A673 (cell line): Measurements from ENCODE around the gene ESR2. TPM values are rescaled to one million over a fixed set of nuclear protein-coding genes. Genes with fewer than 3 reads are reported as not detected.

ENCODE experiments used
- BruUV-seq: library from RNA; stranded (reverse); fragments of 400-500 nt; replicated peaks from 2 replicates; lab custom pipeline; 2021; lab: Mats Ljungman, UMichigan
- CTCF ChIA-PET: fragments of 300-600 bp; sonication (Branson Sonifier 250); formaldehyde crosslinking; loops from one replicate; lab custom pipeline; 2022; ENCODE audit warnings: antibody characterized with exemption; lab: Charles Lee
- POLR2A ChIA-PET: fragments of 300-600 bp; sonication (Branson Sonifier 250); formaldehyde crosslinking; loops from one replicate; lab custom pipeline; 2022; ENCODE audit warnings: antibody characterized with exemption; ENCODE audit not compliant: low non-redundant PET; lab: Charles Lee
- DNase-seq: peaks from one replicate; pipeline ENCODE4 v3.0.0-alpha.2; 2015; ENCODE audit warnings: low spot score
- H3K27ac ChIP-seq: fragments of 200-600 bp; sonication (generic); 2 replicates; pipeline ENCODE4 v1.5.1; 2016; ENCODE audit warnings: mixed run types, low read depth, mild to moderate bottlenecking, mixed read lengths, antibody characterized with exemption, low read length; ENCODE audit not compliant: poor library complexity, severe bottlenecking
- H3K27me3 ChIP-seq: fragments of 200-600 bp; sonication (generic); replicated peaks from 2 replicates; pipeline ENCODE4 v1.6.1; 2017; ENCODE audit warnings: mixed run types, low read depth, mild to moderate bottlenecking, mixed read lengths, antibody characterized with exemption, low read length; ENCODE audit not compliant: insufficient read depth, poor library complexity
- H3K36me3 ChIP-seq: fragments of 200-600 bp; sonication (generic); 2 replicates; pipeline ENCODE4 v1.6.1; 2016; ENCODE audit warnings: mixed run types, mild to moderate bottlenecking, mixed read lengths, antibody characterized with exemption, low read length; ENCODE audit not compliant: insufficient read depth, poor library complexity, severe bottlenecking
- H3K4me1 ChIP-seq: fragments of 200-600 bp; sonication (generic); 2 replicates; pipeline ENCODE4 v1.6.1; 2017; ENCODE audit warnings: mixed run types, mild to moderate bottlenecking, mixed read lengths, antibody characterized with exemption, low read length; ENCODE audit not compliant: insufficient read depth, poor library complexity, severe bottlenecking
- H3K4me3 ChIP-seq: fragments of 200-600 bp; sonication (generic); 2 replicates; pipeline ENCODE4 v1.5.1; 2016; ENCODE audit warnings: low read depth, mixed run types, mild to moderate bottlenecking, mixed read lengths, low read length; ENCODE audit not compliant: poor library complexity, severe bottlenecking
- H3K9me3 ChIP-seq: fragments of 200-600 bp; sonication (generic); 2 replicates; pipeline ENCODE4 v1.6.1; 2016; ENCODE audit warnings: mixed run types, low read depth, mild to moderate bottlenecking, mixed read lengths, antibody characterized with exemption, low read length; ENCODE audit not compliant: poor library complexity, severe bottlenecking
- CTCF ChIP-seq: fragments of 300-800, 200-600 bp; sonication (generic); conservative IDR thresholded peaks from 2 replicates; pipeline ENCODE4 v1.5.1; 2017; ENCODE audit warnings: low read depth, mild to moderate bottlenecking, antibody characterized with exemption, low read length, moderate library complexity, mixed read lengths
- EZH2 ChIP-seq: fragments of 200-600 bp; sonication (generic); IDR thresholded peaks from 2 replicates; pipeline ENCODE4 v1.6.1; 2017; ENCODE audit warnings: borderline replicate concordance, low read depth, mild to moderate bottlenecking, mixed read lengths, antibody characterized with exemption, low read length; ENCODE audit not compliant: poor library complexity, severe bottlenecking
- intact Hi-C: fragments of 100-400 bp; cut with micrococcal nuclease; formaldehyde crosslinking; loops from one replicate; pipeline ENCODE4 v1.10.0; 2022; ENCODE audit not compliant: unreplicated experiment
- total RNA-seq: library from RNA; stranded (reverse); gene quantifications from 2 replicates; pipeline ENCODE4 v1.2.3, GENCODE V29; 2021

ESR2 gene
- total RNA-seq, 1 experiment from 2014 or later: 0.71 TPM

GRCh38 chr14:64195199-64195598, 99.0 kb downstream of the ESR2 start:
- BruUV-seq: no TSS peak
- DNase-seq: no peak
- TF ChIP-seq CTCF: no peak
- TF ChIP-seq EZH2: no peak
- Histone ChIP-seq H3K4me1 (no peaks in the 10 kb centered on the region), H3K9me3 (no peaks in the 10 kb centered on the region), H3K27me3 (no peaks in the 10 kb centered on the region), H3K4me3 (no peak overlapping the region), H3K27ac (no peak overlapping the region), H3K36me3 (no peaks in the 10 kb centered on the region)
- ChIA-PET CTCF (no interaction called here), POLR2A (no interaction called here)
- intact Hi-C loops: no loop called here

GRCh38 chr14:64194404-64194803, 99.8 kb downstream of the ESR2 start:
- H3K4me1 ChIP-seq: no peaks in the 10 kb centered on the region
- no peaks in the 10 kb centered on the region for H3K36me3 ChIP-seq
- no TSS peak for BruUV-seq
- POLR2A ChIA-PET: no interaction called here
- H3K27ac ChIP-seq: no peak overlapping the region
- TF ChIP-seq CTCF: no peak
- no peak for TF ChIP-seq EZH2
- CTCF ChIA-PET: no interaction called here
- H3K4me3 ChIP-seq: no peak overlapping the region
- no peaks in the 10 kb centered on the region for H3K27me3 ChIP-seq
- intact Hi-C loops: no loop called here
- no peaks in the 10 kb centered on the region for H3K9me3 ChIP-seq
- DNase-seq: no peak

GRCh38 chr14:64193821-64194220, 100.3 kb downstream of the ESR2 start:
- CTCF ChIA-PET: no interaction called here
- no peak for DNase-seq
- Histone ChIP-seq H3K27me3 (no peaks in the 10 kb centered on the region), H3K4me3 (no peak overlapping the region), H3K36me3 (no peaks in the 10 kb centered on the region), H3K9me3 (no peaks in the 10 kb centered on the region), H3K4me1 (no peaks in the 10 kb centered on the region), H3K27ac (no peak overlapping the region)
- no peak for TF ChIP-seq CTCF
- no peak for TF ChIP-seq EZH2
- no TSS peak for BruUV-seq
- intact Hi-C loops: no loop called here
- POLR2A ChIA-PET: no interaction called here
